ENCODE results near the gene KCNT1. TPM values are rescaled to one million over a fixed set of nuclear protein-coding genes. Genes with fewer than 3 reads are reported as not detected.

The KCNT1 gene
- total RNA-seq, 2 experiments from 2014 or later = 0.11 to 0.22 TPM

DNA sequence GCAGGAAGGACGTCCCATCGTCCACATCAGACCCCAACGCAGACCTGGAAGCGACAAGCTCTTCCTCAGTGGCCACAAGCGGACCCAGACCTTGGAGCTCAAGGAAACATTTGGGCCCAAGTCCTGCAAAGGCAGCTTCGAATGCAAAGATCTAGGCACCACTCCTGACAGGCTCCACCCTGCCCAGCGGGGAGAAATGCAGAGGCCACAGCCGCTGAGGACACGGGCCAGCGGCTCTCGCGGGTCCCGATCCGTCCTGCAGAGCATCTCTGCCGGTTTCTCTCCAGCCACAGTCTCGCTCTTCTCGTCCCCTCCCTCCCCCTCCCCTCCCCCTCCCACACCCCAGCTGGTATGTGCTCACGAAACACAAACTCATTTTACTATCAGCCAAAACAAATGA, 7.6 kb upstream of the KCNT1 start:
- Histone ChIP-seq H3K4me3 (ENCODE audit: low read length) (no peak overlapping the region), H3K9me3 (ENCODE audit: control insufficient read depth in 1 of 2, insufficient read depth in 1 of 2, low read length in 2 of 2) (peaks cover 0 to under 1% of the 10 kb centered on the region in 2 experiments), H3K27ac (ENCODE audit: low read depth in 1 of 2, low read length in 2 of 2) (no peak overlapping the region), H3K27me3 (ENCODE audit: control insufficient read depth in 1 of 2, insufficient read depth in 2 of 2, low read length in 2 of 2) (no peaks in the 10 kb centered on the region), H3K4me1 (ENCODE audit: insufficient read depth, low read length) (no peaks in the 10 kb centered on the region), H3K36me3 (ENCODE audit: insufficient read depth, low read length) (no peaks in the 10 kb centered on the region)
- intact Hi-C loops (cut with DNase I, micrococcal nuclease) = no loop called here
- Mint-ChIP-seq H3K4me3 (no peak overlapping the region), H3K4me1 (ENCODE audit: low read depth) (no peaks in the 10 kb centered on the region), H3K27ac (no peak overlapping the region), H3K36me3 (ENCODE audit: low read depth) (no peaks in the 10 kb centered on the region), H3K27me3 (peaks cover 3% of the 10 kb centered on the region), H3K9me3 (no peaks in the 10 kb centered on the region)
- DNase-seq (no peak), ATAC-seq (ENCODE audit: poor library complexity) (no peak)
- TF ChIP-seq, protein P1, sequence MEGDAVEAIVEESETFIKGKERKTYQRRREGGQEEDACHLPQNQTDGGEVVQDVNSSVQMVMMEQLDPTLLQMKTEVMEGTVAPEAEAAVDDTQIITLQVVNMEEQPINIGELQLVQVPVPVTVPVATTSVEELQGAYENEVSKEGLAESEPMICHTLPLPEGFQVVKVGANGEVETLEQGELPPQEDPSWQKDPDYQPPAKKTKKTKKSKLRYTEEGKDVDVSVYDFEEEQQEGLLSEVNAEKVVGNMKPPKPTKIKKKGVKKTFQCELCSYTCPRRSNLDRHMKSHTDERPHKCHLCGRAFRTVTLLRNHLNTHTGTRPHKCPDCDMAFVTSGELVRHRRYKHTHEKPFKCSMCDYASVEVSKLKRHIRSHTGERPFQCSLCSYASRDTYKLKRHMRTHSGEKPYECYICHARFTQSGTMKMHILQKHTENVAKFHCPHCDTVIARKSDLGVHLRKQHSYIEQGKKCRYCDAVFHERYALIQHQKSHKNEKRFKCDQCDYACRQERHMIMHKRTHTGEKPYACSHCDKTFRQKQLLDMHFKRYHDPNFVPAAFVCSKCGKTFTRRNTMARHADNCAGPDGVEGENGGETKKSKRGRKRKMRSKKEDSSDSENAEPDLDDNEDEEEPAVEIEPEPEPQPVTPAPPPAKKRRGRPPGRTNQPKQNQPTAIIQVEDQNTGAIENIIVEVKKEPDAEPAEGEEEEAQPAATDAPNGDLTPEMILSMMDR (IDR thresholded peaks at IDR 0.05) = no peak
- POLR2A ChIA-PET = no interaction called here
- CTCF ChIA-PET = no interaction called here

DNA sequence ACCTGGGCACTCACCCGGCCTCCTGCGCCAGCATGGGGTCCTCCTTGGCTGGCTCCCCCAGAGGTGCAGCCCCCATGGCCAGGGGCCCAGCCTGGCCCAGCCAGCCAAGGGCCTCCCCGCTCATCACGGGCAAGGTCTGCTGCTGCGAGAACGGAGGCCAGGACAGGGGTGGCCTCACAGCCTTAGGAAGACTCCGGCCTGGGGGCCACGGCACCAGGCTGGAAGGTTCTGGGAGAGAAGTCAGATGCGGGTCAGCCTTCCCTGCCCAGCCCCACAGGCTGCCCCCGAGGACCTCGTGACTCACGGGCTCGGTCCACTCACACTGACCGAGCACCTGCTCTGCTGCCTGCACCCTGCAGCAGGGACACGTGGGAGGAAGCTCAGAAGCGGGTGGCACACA, 6.9 kb upstream of the KCNT1 start:
- DNase-seq (no peak), ATAC-seq (ENCODE audit: poor library complexity) (no peak)
- H3K4me3 ChIP-seq (ENCODE audit: low read length) = no peak overlapping the region
- intact Hi-C loops (cut with DNase I, micrococcal nuclease) = no loop called here
- Mint-ChIP-seq H3K27me3 (peaks cover 3% of the 10 kb centered on the region), H3K9me3 (no peaks in the 10 kb centered on the region), H3K27ac (no peak overlapping the region), H3K4me3 (no peak overlapping the region), H3K4me1 (ENCODE audit: low read depth) (no peaks in the 10 kb centered on the region), H3K36me3 (ENCODE audit: low read depth) (no peaks in the 10 kb centered on the region)
- H3K36me3 ChIP-seq (ENCODE audit: insufficient read depth, low read length) = no peaks in the 10 kb centered on the region
- no peaks in the 10 kb centered on the region for H3K27me3 ChIP-seq (ENCODE audit: control insufficient read depth in 1 of 2, insufficient read depth in 2 of 2, low read length in 2 of 2)
- TF ChIP-seq, protein P1 (IDR thresholded peaks at IDR 0.05) = no peak
- ChIA-PET POLR2A (no interaction called here), CTCF (no interaction called here)
- H3K9me3 ChIP-seq (ENCODE audit: control insufficient read depth in 1 of 2, insufficient read depth in 1 of 2, low read length in 2 of 2) = no peaks in the 10 kb centered on the region
- no peaks in the 10 kb centered on the region for H3K4me1 ChIP-seq (ENCODE audit: insufficient read depth, low read length)
- H3K27ac ChIP-seq (ENCODE audit: low read depth in 1 of 2, low read length in 2 of 2) = no peak overlapping the region

DNA sequence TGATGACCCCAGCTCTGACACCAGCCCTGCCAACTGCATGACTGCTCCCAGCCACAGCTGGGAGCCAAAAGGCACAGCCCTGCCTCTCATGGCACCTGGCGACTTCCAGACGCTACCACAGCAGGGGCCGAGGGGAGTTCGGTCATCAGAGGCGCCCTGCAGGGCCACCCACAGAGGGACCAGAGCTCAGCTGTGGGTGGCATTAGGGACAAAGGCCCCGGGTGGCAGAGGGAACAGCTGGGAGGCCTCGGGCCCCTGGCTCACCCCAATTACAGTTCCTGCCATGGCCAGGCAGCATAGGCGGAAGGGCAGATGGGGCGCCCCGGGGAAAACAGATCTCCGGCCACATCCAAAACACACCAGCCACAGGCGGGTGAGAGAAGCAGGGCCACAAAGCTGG, 6.3 kb upstream of the KCNT1 start:
- Histone ChIP-seq H3K27ac (ENCODE audit: low read depth in 1 of 2, low read length in 2 of 2) (no peak overlapping the region), H3K4me1 (ENCODE audit: insufficient read depth, low read length) (no peaks in the 10 kb centered on the region), H3K27me3 (ENCODE audit: control insufficient read depth in 1 of 2, insufficient read depth in 2 of 2, low read length in 2 of 2) (no peaks in the 10 kb centered on the region), H3K9me3 (ENCODE audit: control insufficient read depth in 1 of 2, insufficient read depth in 1 of 2, low read length in 2 of 2) (no peaks in the 10 kb centered on the region), H3K36me3 (ENCODE audit: insufficient read depth, low read length) (no peaks in the 10 kb centered on the region), H3K4me3 (ENCODE audit: low read length) (no peak overlapping the region)
- intact Hi-C loops (cut with DNase I, micrococcal nuclease) = no loop called here
- ATAC-seq (ENCODE audit: poor library complexity) (no peak), DNase-seq (no peak)
- no peaks in the 10 kb centered on the region for H3K4me1 Mint-ChIP-seq (ENCODE audit: low read depth)
- no peak overlapping the region for H3K27ac Mint-ChIP-seq
- ChIA-PET CTCF (no interaction called here), POLR2A (no interaction called here)
- H3K4me3 Mint-ChIP-seq = no peak overlapping the region
- no peaks in the 10 kb centered on the region for H3K9me3 Mint-ChIP-seq
- H3K36me3 Mint-ChIP-seq (ENCODE audit: low read depth) = no peaks in the 10 kb centered on the region
- TF ChIP-seq, protein P1 (IDR thresholded peaks at IDR 0.05) = no peak
- H3K27me3 Mint-ChIP-seq = peaks cover 3% of the 10 kb centered on the region

Measured in CD4-positive, alpha-beta T cell (primary cell).